Measurements from ENCODE around the gene MRPS33.

The MRPS33 gene

GRCh38 chr7:141003172-141004065 lies 11.3 kb downstream of the MRPS33 start:
- no peaks in the 10 kb centered on the region for H3K27me3 ChIP-seq
- H3K9me3 ChIP-seq, result no peaks in the 10 kb centered on the region
- no peak for TF ChIP-seq CTCF (IDR thresholded peaks at IDR 0.05; ENCODE audit: low read depth, low read length)
- no peak for DNase-seq
- peaks cover 8% of the 10 kb centered on the region for H3K36me3 ChIP-seq
- H3K4me1 ChIP-seq, result no peaks in the 10 kb centered on the region
- H3K4me3 ChIP-seq (ENCODE audit: low read depth, low read length), result no peak overlapping the region

GRCh38 chr7:141001546-141001945 lies 13.2 kb downstream of the MRPS33 start:
- no peak for TF ChIP-seq CTCF (IDR thresholded peaks at IDR 0.05; ENCODE audit: low read depth, low read length)
- Histone ChIP-seq H3K36me3 (0 out of 2 replicates have a peak, but pooled peaks cover 2% of the 10 kb centered on the region), H3K9me3 (no peaks in the 10 kb centered on the region), H3K4me3 (ENCODE audit: low read depth, low read length) (no peak overlapping the region), H3K4me1 (no peaks in the 10 kb centered on the region), H3K27me3 (no peaks in the 10 kb centered on the region)
- DNase-seq, result no peak

- H3K4me3 ChIP-seq (ENCODE audit: low read depth, low read length), result no peak overlapping the region
- no peaks in the 10 kb centered on the region for H3K36me3 ChIP-seq
- no peaks in the 10 kb centered on the region for H3K4me1 ChIP-seq
- TF ChIP-seq CTCF (IDR thresholded peaks at IDR 0.05; ENCODE audit: low read depth, low read length), result no peak
- H3K9me3 ChIP-seq, result no peaks in the 10 kb centered on the region
- DNase-seq, result no peak
- no peaks in the 10 kb centered on the region for H3K27me3 ChIP-seq
Observed at GRCh38 chr7:141001122-141001521, 13.6 kb downstream of the MRPS33 start.

GRCh38 chr7:140998715-140999114 lies 16.0 kb downstream of the MRPS33 start:
- no peaks in the 10 kb centered on the region for H3K36me3 ChIP-seq
- no peak for DNase-seq
- no peaks in the 10 kb centered on the region for H3K9me3 ChIP-seq
- no peaks in the 10 kb centered on the region for H3K4me1 ChIP-seq
- H3K27me3 ChIP-seq, result no peaks in the 10 kb centered on the region
- no peak overlapping the region for H3K4me3 ChIP-seq (ENCODE audit: low read depth, low read length)
- no peak for TF ChIP-seq CTCF (IDR thresholded peaks at IDR 0.05; ENCODE audit: low read depth, low read length)

GRCh38 chr7:140992422-140992821 lies 22.3 kb downstream of the MRPS33 start:
- Histone ChIP-seq H3K9me3 (no peaks in the 10 kb centered on the region), H3K27me3 (no peaks in the 10 kb centered on the region), H3K4me3 (ENCODE audit: low read depth, low read length) (no peak overlapping the region), H3K36me3 (no peaks in the 10 kb centered on the region), H3K4me1 (peaks cover 3% of the 10 kb centered on the region; the same call in 1 of the 2 replicates)
- DNase-seq, result peak; percentile 36
- TF ChIP-seq CTCF (IDR thresholded peaks at IDR 0.05; ENCODE audit: low read depth, low read length), result no peak

Measured in BE2C (cell line).